Mucosa of stomach (tissue), 1 donor: ENCODE measurements around the gene TLE4.
"Not testable (repeated sequence)": the region's sequence is repeated elsewhere in the genome, so short reads cannot be mapped to it uniquely, and the experiment has no call there.

Experiments used
- H3K27me3 ChIP-seq: one replicate; pipeline ENCODE4 v1.7.0; 2013; ENCODE audit warnings: mild to moderate bottlenecking, low read length; ENCODE audit not compliant: control insufficient read depth, insufficient read depth
- H3K36me3 ChIP-seq: one replicate; pipeline ENCODE4 v1.7.0; 2013; ENCODE audit warnings: low read length; ENCODE audit not compliant: control insufficient read depth, insufficient read depth
- H3K4me1 ChIP-seq: one replicate; pipeline ENCODE4 v1.7.0; 2013; ENCODE audit warnings: mild to moderate bottlenecking, low read length; ENCODE audit not compliant: control insufficient read depth, insufficient read depth
- H3K4me3 ChIP-seq: one replicate; pipeline ENCODE4 v1.7.0; 2013; ENCODE audit warnings: low read length
- H3K9ac ChIP-seq: one replicate; pipeline ENCODE4 v1.7.0; 2013; ENCODE audit warnings: mild to moderate bottlenecking, low read length, moderate library complexity
- H3K9me3 ChIP-seq: one replicate; pipeline ENCODE4 v1.7.0; 2013; ENCODE audit warnings: mild to moderate bottlenecking, low read length, moderate library complexity; ENCODE audit not compliant: control insufficient read depth
- donor health status: Pancreatic carcinoma.

TLE4 gene

GRCh38 chr9:79571309-79572031, at the start of gene TLE4:
Gene TLE4, plus strand, starts transcription at chr9:79571965. Its CDS starts 826 bp downstream, at chr9:79572791.
- Histone ChIP-seq H3K9me3 (peaks cover 5% of the 10 kb centered on the region), H3K36me3 (no peaks in the 10 kb centered on the region), H3K27me3 (peaks cover 11% of the 10 kb centered on the region), H3K4me3 (peak within 1 kb of the TSS; percentile 67), H3K4me1 (peaks cover 11% of the 10 kb centered on the region), H3K9ac (peak within 1 kb of the TSS; percentile 91)

GRCh38 chr9:79522793-79523192, 49.0 kb upstream of the TLE4 start:
- H3K9me3 ChIP-seq, result no peaks in the 10 kb centered on the region
- no peaks in the 10 kb centered on the region for H3K27me3 ChIP-seq
- no peak overlapping the region for H3K9ac ChIP-seq
- no peak overlapping the region for H3K4me3 ChIP-seq
- no peaks in the 10 kb centered on the region for H3K4me1 ChIP-seq
- no peaks in the 10 kb centered on the region for H3K36me3 ChIP-seq

GRCh38 chr9:79524266-79524665, 47.5 kb upstream of the TLE4 start:
- Histone ChIP-seq H3K4me3 (no peak overlapping the region), H3K4me1 (no peaks in the 10 kb centered on the region), H3K36me3 (no peaks in the 10 kb centered on the region), H3K9me3 (no peaks in the 10 kb centered on the region), H3K27me3 (no peaks in the 10 kb centered on the region), H3K9ac (no peak overlapping the region)

GRCh38 chr9:79526149-79526672, 45.6 kb upstream of the TLE4 start:
- Histone ChIP-seq H3K9ac (no peak overlapping the region), H3K4me3 (no peak overlapping the region), H3K36me3 (no peaks in the 10 kb centered on the region), H3K4me1 (no peaks in the 10 kb centered on the region), H3K27me3 (no peaks in the 10 kb centered on the region), H3K9me3 (no peaks in the 10 kb centered on the region)

GRCh38 chr9:79535534-79535933, 36.2 kb upstream of the TLE4 start:
- no peaks in the 10 kb centered on the region for H3K4me1 ChIP-seq
- H3K9ac ChIP-seq, result no peak overlapping the region
- no peaks in the 10 kb centered on the region for H3K36me3 ChIP-seq
- H3K9me3 ChIP-seq, result no peaks in the 10 kb centered on the region
- H3K4me3 ChIP-seq, result no peak overlapping the region
- no peaks in the 10 kb centered on the region for H3K27me3 ChIP-seq

GRCh38 chr9:79537838-79538237, 33.9 kb upstream of the TLE4 start:
- Histone ChIP-seq H3K9ac (no peak overlapping the region), H3K27me3 (no peaks in the 10 kb centered on the region), H3K4me3 (no peak overlapping the region), H3K4me1 (no peaks in the 10 kb centered on the region), H3K36me3 (no peaks in the 10 kb centered on the region), H3K9me3 (no peaks in the 10 kb centered on the region)

GRCh38 chr9:79542735-79543620, 28.8 kb upstream of the TLE4 start:
- H3K9ac ChIP-seq, result no peak overlapping the region
- no peaks in the 10 kb centered on the region for H3K27me3 ChIP-seq
- H3K36me3 ChIP-seq, result no peaks in the 10 kb centered on the region
- no peaks in the 10 kb centered on the region for H3K4me1 ChIP-seq
- no peak overlapping the region for H3K4me3 ChIP-seq
- no peaks in the 10 kb centered on the region for H3K9me3 ChIP-seq

- H3K4me3 ChIP-seq, H3K36me3 ChIP-seq, H3K9me3 ChIP-seq, H3K4me1 ChIP-seq, H3K9ac ChIP-seq, H3K27me3 ChIP-seq: not testable (repeated sequence)
Measured at GRCh38 chr9:79544375-79544774, 27.4 kb upstream of the TLE4 start.

GRCh38 chr9:79551586-79551985, 20.2 kb upstream of the TLE4 start:
- H3K4me3 ChIP-seq, result no peak overlapping the region
- no peaks in the 10 kb centered on the region for H3K4me1 ChIP-seq
- H3K36me3 ChIP-seq, result no peaks in the 10 kb centered on the region
- no peaks in the 10 kb centered on the region for H3K9me3 ChIP-seq
- H3K9ac ChIP-seq, result no peak overlapping the region
- H3K27me3 ChIP-seq, result peaks cover 3% of the 10 kb centered on the region

GRCh38 chr9:79551994-79552393, 19.8 kb upstream of the TLE4 start:
- Histone ChIP-seq H3K4me1 (no peaks in the 10 kb centered on the region), H3K27me3 (peaks cover 6% of the 10 kb centered on the region), H3K4me3 (no peak overlapping the region), H3K9me3 (no peaks in the 10 kb centered on the region), H3K36me3 (no peaks in the 10 kb centered on the region), H3K9ac (no peak overlapping the region)

- no peak overlapping the region for H3K9ac ChIP-seq
- no peak overlapping the region for H3K4me3 ChIP-seq
- H3K27me3 ChIP-seq, result peaks cover 6% of the 10 kb centered on the region
- H3K36me3 ChIP-seq, result no peaks in the 10 kb centered on the region
- H3K4me1 ChIP-seq, result peaks cover 4% of the 10 kb centered on the region
- no peaks in the 10 kb centered on the region for H3K9me3 ChIP-seq
Measured at GRCh38 chr9:79555474-79556089, 16.2 kb upstream of the TLE4 start.
